GM12873 (cell line): ENCODE data around the gene SLC44A1.

ENCODE experiments used
- CTCF ChIP-seq: IDR thresholded peaks from 2 replicates; pipeline ENCODE4 v1.5.1; 2012; ENCODE audit warnings: low read depth, mild to moderate bottlenecking, moderate library complexity, low read length, control low read depth; ENCODE audit not compliant: insufficient read depth; ENCODE audit errors: missing control alignments

The SLC44A1 gene

GRCh38 chr9:105391288-105391687 lies 146.8 kb downstream of the SLC44A1 start:
- no peak for TF ChIP-seq CTCF

GRCh38 chr9:105392531-105392930 lies 148.1 kb downstream of the SLC44A1 start:
- TF ChIP-seq CTCF, result no peak

- no peak for TF ChIP-seq CTCF
Observed at GRCh38 chr9:105393576-105394344, 149.3 kb downstream of the SLC44A1 start.

GRCh38 chr9:105396441-105396840 lies 152.0 kb downstream of the SLC44A1 start:
- TF ChIP-seq CTCF, result no peak

GRCh38 chr9:105396901-105397300 lies 152.4 kb downstream of the SLC44A1 start:
- TF ChIP-seq CTCF, result no peak

GRCh38 chr9:105399117-105399516 lies 154.7 kb downstream of the SLC44A1 start:
- no peak for TF ChIP-seq CTCF

GRCh38 chr9:105401651-105402050 lies 157.2 kb downstream of the SLC44A1 start:
- no peak for TF ChIP-seq CTCF
